NT2/D1 (cell line): Measurements from ENCODE around the gene RAB3IL1.

Experiments
- DNase-seq: peaks from one replicate; pipeline ENCODE4 v3.0.0-alpha.2; 2011; ENCODE audit warnings: low read depth, low spot score
- H3K27me3 ChIP-seq: 2 replicates; pipeline ENCODE4 v1.6.0; 2011; ENCODE audit warnings: mild to moderate bottlenecking; ENCODE audit not compliant: insufficient read length, insufficient read depth
- H3K36me3 ChIP-seq: 2 replicates; pipeline ENCODE4 v1.6.1; 2011; ENCODE audit warnings: mild to moderate bottlenecking, low read length, mixed read lengths; ENCODE audit not compliant: insufficient read depth, insufficient read length
- H3K4me1 ChIP-seq: 2 replicates; pipeline ENCODE4 v1.5.1; 2011; ENCODE audit not compliant: insufficient read depth, insufficient read length
- H3K4me3 ChIP-seq: 2 replicates; pipeline ENCODE4 v1.5.1; 2011; ENCODE audit warnings: low read depth; ENCODE audit not compliant: insufficient read length
- H3K9ac ChIP-seq: 2 replicates; pipeline ENCODE4 v1.6.0; 2011; ENCODE audit warnings: low read depth; ENCODE audit not compliant: insufficient read length
- H3K9me3 ChIP-seq: 2 replicates; pipeline ENCODE4 v1.5.1; 2011; ENCODE audit warnings: mild to moderate bottlenecking, low read length; ENCODE audit not compliant: insufficient read depth
- SUZ12 ChIP-seq: IDR thresholded peaks from 2 replicates; pipeline ENCODE4 v1.6.1; 2011; ENCODE audit not compliant: insufficient read length, insufficient read depth; ENCODE audit errors: extremely low read depth
- YY1 ChIP-seq: IDR thresholded peaks from 2 replicates; pipeline ENCODE4 v1.6.1; 2011; ENCODE audit not compliant: insufficient read length, insufficient read depth
- ZNF274 ChIP-seq: IDR thresholded peaks from 2 replicates; pipeline ENCODE4 v1.6.1; 2011; ENCODE audit warnings: mild to moderate bottlenecking, low read depth, low read length

The RAB3IL1 gene

DNA sequence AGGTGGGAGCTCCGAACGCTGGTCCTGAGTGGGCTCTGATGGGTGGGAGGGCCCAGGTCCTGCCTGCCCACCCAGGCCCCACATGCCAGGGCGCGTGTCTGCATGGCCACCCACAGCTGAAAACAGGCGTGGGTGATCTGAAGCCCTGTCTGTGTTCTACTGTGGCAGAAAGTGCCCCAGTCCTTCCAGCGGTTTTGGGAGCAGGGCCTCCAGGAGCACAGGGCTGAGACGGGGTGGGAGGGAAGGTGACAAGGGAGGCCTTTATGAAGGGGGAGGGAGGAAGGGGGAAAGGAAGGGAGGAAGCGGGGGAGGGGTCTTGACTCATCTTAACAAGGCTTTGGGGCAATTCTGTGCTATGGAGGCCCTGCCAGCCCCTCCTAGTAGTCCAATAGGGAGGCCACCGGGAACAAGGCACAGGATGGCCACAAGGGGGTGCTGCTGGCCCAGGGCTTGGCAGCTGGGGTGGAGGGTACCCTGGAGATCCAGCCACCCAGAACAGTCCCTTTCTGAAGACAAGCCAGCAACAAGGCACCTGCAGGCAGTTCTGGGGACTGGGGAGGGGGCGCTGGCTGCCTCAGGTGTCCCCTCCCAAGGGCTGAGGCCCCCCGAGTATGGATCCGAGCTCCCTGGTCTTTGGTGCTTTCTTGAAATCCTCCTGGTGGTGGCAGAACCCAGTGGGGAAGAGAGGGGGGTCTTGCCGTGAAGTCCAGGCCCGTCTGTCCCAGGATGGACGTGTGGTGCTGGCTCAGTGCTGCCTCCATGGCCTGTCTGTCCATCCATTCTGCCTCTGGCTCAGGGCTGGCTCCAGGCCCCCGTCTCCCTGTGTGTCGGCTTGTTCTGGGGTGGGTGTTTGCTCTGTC, 19.7 kb downstream of the RAB3IL1 start:
- Histone ChIP-seq H3K4me3 (no peak overlapping the region), H3K9ac (peak overlapping the region; percentile 62), H3K9me3 (no peaks in the 10 kb centered on the region), H3K36me3 (no peaks in the 10 kb centered on the region), H3K4me1 (peaks cover 16% of the 10 kb centered on the region), H3K27me3 (peaks cover 8% of the 10 kb centered on the region)
- DNase-seq = peak; percentile 79
- no peak for TF ChIP-seq ZNF274

DNA sequence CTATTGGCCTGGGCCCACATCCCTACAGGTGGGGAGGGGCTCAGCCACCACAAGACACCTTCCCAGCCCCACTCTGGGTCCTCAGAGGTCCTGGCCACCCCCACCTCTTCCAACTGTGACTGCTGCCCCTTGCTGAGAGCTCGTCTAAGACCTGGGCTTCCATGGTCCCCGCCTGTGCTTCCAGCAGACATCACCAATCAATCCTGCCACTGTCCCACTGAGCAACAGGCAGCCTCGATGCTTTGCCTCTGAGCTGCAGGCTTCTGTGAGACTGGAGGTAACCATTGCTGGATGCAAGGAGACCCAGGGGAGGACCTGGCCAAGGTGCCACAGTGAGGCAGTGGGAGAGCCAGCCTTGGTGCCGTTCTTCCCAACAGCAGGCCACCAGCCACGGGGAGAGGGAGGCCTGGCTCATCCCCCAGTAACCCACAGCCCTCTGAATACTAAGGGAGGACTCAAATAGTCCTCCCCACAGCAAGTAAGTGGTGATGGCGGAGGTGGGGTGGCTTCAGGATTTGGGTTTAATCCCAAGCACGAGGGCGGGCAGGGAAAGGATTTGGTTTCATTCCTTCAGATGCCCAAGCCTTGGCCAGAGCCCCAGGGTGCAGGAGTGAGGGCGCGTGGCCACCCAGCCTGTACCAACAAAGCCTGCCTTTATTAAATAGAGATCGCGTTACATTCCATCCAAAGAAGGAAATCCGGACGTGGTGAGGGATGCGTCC, 20.5 kb downstream of the RAB3IL1 start:
- no peaks in the 10 kb centered on the region for H3K36me3 ChIP-seq
- peaks cover 8% of the 10 kb centered on the region for H3K27me3 ChIP-seq
- DNase-seq = no peak
- TF ChIP-seq SUZ12 (no peak), ZNF274 (no peak), YY1 (no peak)
- peak overlapping the region; percentile 15 for H3K9ac ChIP-seq
- H3K9me3 ChIP-seq = no peaks in the 10 kb centered on the region
- H3K4me3 ChIP-seq = no peak overlapping the region
- peaks cover 13% of the 10 kb centered on the region for H3K4me1 ChIP-seq

DNA sequence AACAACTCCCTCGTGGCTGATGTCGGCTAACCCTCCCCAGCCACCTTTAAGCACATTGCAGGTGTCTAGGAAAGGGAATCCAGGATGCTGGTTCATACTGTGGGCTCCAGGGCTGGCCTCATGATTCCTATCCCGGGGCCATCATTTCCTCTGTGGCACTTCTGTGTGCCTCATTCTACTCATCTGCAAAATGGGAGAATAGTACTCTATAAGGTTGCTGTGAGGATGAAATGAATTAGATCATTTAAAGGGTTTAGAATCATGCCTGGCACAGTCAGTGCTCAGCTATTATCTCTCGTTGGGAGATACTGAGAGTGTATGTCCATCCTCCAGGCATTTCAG, 21.7 kb downstream of the RAB3IL1 start:
- peaks cover 14% of the 10 kb centered on the region for H3K4me1 ChIP-seq
- TF ChIP-seq YY1 = no peak
- no peak for TF ChIP-seq SUZ12
- TF ChIP-seq ZNF274 = no peak
- no peak for DNase-seq
- no peaks in the 10 kb centered on the region for H3K9me3 ChIP-seq
- H3K9ac ChIP-seq = no peak overlapping the region
- no peaks in the 10 kb centered on the region for H3K36me3 ChIP-seq
- H3K27me3 ChIP-seq = peaks cover 8% of the 10 kb centered on the region
- H3K4me3 ChIP-seq = no peak overlapping the region

DNA sequence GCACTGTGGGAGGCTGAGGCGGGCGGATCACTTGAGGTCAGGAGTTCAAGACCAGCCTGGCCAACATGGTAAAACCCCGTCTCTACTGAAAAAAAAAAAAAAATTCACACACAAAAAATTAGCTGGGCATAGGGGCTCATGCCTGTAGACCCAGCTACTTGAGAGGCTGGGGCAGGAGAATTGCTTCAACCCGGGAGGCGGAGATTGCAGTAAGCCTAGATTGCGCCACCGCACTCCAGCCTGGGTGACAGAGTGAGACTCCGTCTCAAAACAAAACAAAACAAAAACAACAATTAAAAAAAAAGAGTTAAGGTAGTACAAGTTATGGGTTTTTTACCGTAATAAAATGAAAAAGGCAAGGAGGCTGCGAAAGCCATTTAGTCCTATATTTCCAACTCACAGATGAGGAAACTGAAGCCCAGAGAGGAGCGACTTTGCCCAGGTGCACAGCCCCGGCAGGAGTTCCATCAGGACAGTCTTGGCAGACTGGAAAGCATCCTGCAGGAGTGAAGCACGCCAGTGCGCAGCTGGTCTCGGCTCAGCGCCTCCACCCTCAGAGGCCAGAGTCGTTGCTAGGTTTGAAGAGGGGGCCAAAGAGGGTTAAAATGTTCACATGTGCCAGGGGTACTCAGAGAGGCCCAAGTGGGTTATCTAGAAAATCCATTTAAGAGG, 22.2 kb downstream of the RAB3IL1 start:
- Histone ChIP-seq H3K9me3 (no peaks in the 10 kb centered on the region), H3K36me3 (no peaks in the 10 kb centered on the region), H3K4me3 (no peak overlapping the region), H3K9ac (no peak overlapping the region), H3K27me3 (peaks cover 8% of the 10 kb centered on the region), H3K4me1 (peaks cover 18% of the 10 kb centered on the region)
- no peak for TF ChIP-seq YY1
- no peak for TF ChIP-seq ZNF274
- no peak for TF ChIP-seq SUZ12
- DNase-seq = no peak

DNA sequence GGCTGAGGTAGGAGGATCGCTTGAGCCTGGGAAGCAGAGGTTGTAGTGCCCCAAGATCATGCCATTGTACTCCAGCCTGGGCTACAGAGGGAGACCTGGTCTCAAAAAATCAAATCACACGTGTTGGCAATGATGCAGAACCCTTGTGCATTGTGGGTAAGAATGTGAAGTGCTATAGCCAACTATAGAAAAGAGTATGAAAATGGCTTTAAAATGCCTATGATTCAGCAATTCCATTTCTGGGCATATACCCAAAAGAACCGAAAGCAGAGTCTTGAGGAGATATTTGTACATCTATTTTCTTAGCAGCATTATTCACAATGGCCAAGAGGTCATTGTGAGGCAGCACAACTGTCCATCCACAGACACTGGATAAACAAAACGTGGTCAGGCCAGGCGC, 23.4 kb downstream of the RAB3IL1 start:
- DNase-seq = no peak
- Histone ChIP-seq H3K4me1 (peaks cover 19% of the 10 kb centered on the region), H3K9ac (no peak overlapping the region), H3K4me3 (no peak overlapping the region), H3K9me3 (no peaks in the 10 kb centered on the region), H3K36me3 (no peaks in the 10 kb centered on the region), H3K27me3 (peaks cover 8% of the 10 kb centered on the region)
- TF ChIP-seq SUZ12 (no peak), YY1 (no peak), ZNF274 (no peak)

DNA sequence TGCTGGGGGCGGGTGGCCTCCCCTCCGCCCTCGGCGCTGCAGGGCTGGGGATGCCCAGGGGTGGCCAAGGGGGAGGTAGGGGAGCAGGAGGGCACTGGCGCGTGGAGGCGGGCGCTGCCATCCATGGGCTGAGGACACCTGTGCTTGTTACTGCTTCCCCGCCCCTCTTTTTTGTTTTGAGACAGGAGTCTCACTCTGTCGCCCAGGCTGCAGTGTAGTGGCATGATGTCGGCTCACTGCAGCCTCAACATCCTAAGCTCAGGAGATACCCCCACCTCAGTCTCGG, 25.3 kb downstream of the RAB3IL1 start:
- peaks cover under 1% of the 10 kb centered on the region for H3K36me3 ChIP-seq
- DNase-seq = no peak
- peak overlapping the region; percentile 57 for H3K9ac ChIP-seq
- peak overlapping the region; percentile 84 for H3K4me3 ChIP-seq
- 0 out of 2 replicates have a peak, but pooled peaks cover under 1% of the 10 kb centered on the region for H3K9me3 ChIP-seq
- no peak for TF ChIP-seq YY1
- TF ChIP-seq ZNF274 = no peak
- TF ChIP-seq SUZ12 = no peak
- H3K27me3 ChIP-seq = peaks cover 8% of the 10 kb centered on the region
- peaks cover 12% of the 10 kb centered on the region for H3K4me1 ChIP-seq
